ENCODE data around the gene GIT1.

The GIT1 gene

DNA sequence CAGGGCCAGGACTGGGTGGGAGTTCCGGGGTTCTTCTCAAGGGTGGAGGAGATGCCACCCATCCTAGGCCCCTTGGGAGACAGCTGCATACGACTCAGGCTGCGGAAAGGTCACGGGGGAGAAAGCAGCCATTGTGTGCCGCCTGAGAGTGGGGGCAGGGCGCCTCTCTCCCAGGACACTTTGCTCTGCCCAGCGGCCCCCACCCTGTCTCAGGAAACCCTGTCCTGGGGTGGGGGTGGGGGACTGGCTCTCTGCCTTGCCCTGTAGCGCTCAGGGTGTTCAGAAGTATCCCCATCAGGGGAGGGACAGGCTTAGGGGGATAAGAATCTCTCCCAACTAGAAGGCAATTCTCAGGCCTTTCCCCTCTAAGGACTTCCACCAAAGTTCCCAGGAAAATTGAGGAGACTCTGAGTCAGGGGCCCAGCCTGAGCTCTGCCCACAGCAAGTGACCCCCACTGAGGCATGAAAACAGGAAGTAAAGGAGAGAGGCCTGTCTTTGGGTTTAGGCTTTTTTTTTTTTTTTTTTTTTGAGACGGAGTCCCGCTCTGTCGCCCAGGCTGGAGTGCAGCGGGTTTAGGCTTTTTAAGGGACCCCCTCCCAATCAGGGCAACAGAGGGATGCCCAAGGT lies 4.9 kb downstream of the GIT1 start:
- DNase-seq, result no peak
- in situ Hi-C loops (cut with HindIII; ENCODE audit: low pct_ligation_motif_present, low pct_unique_long_range_greater_than_20kb, low sequenced_read_pairs), result no loop called here

DNA sequence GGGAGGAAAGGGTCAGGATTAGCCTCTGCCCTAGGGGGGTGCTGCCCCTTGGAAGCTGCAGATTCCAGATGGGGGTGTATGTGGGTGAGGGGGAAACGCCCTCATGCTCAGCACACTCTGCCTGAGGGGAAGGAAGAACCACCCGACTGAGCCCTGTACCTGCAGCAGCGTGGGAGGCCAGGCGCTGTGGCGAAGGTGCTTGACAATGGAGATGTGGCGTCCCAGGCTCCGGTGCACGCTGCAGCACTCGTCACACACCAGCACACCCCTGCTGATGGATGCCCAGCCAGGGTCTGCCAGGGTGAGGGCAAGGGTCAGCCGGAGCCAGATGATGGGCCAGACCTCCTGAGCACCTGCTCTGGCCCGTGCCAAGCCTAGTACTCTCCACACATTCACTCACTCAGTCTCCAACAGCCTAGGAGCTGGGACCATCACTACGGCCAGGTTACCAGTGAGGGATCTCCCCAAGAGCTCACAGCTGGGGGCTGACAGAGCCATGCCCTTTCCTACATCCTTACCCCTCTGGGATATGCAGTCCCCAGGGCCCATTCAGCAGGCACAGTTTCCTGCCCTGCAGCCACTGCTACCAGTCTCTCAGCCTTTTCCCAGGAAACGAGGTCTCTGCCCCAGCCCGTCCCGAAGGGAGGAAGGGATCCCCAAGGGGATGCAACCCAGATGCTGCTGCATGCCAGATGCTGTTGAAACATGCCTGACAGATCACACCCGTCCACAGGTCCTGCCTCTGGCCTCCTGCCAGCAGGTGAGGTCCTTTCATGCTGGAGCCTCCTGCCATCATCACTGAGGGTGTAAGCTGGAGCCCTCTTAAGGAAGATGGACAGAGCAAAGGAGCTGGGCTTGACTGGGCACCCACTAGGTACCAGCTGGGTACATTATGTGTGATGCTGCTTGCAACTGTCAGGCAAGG lies 5.9 kb downstream of the GIT1 start:
- in situ Hi-C loops (cut with HindIII; ENCODE audit: low pct_ligation_motif_present, low pct_unique_long_range_greater_than_20kb, low sequenced_read_pairs), result no loop called here
- no peak for DNase-seq

DNA sequence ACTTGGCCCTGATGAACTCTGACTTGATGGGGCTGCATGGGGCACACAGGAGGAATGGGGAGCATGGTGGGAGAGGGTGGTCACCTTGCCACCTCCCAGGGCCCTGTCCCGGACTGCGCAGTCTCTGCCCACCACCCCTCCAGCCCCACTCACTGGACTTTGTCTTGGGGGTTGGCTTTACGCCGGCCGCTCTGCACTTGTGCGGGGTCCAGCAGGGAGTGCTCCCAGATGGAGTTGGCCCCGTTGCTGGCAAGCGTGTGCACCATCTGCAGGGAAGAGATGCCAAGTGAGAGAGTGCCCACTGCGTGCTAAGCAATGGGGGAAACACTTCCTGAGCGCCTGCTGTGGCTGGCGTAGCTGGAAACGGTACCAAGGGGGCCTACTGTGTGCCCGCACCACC lies 6.7 kb downstream of the GIT1 start:
- DNase-seq, result no peak
- in situ Hi-C loops (cut with HindIII; ENCODE audit: low pct_ligation_motif_present, low pct_unique_long_range_greater_than_20kb, low sequenced_read_pairs), result no loop called here

DNA sequence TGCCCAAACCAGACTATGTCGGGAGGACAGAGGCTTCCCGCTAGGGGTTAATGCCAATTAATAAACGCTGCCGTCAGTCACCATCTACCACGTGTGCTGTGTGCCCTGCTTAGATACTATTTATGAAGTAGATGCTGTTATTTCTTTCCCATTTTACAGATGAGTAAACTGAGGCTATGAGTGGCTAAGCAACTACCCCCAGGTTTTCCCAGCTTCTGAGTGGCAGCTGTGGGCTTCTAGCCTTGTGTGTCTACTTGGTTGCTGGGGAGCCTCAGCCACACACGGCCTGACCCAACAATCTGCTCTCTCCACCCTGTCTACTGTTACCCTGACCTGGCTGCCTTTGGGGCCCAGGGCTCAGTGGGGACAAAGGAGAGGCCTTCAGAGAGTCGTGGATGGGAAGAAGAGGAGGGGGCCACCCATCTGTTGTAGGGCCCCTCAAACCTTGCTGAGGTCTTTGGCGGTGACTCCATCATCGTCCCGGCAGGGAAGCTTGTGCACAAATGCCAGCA lies 7.1 kb downstream of the GIT1 start:
- DNase-seq, result no peak
- in situ Hi-C loops (cut with HindIII; ENCODE audit: low pct_ligation_motif_present, low pct_unique_long_range_greater_than_20kb, low sequenced_read_pairs), result no loop called here

DNA sequence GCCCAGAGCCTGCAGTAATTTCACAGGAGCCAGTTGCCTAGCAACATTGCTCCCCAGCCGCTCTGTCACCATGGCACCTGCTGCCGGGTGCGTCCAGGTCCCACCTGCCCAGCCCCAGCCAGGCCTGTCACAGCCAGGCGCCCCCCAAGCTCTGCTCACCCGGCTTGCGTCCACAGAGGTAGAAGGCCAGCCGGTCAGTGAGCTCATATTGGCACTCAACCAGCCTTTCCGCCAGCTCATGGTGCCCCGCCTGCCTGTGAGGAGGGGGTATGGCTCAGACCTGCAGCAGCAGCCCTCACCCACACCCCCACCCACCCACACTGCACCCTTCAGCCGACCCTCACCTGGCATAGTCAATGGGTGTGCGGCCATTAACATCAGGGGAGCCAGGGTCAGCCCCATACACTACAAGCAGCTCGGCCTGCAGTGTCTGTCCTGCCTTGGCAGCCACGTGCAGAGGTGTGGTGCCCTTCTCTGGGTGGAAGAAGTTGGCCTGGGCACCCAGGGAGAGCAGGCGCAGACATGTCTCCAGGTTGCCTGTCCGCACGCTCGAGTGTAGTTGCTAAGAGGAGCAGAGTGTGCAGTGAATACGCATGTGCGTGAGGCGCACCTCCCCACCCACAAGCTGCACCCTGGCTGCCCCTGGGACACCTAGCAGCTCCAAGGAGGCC lies 7.7 kb downstream of the GIT1 start:
- in situ Hi-C loops (cut with HindIII; ENCODE audit: low pct_ligation_motif_present, low pct_unique_long_range_greater_than_20kb, low sequenced_read_pairs), result no loop called here
- no peak for DNase-seq

DNA sequence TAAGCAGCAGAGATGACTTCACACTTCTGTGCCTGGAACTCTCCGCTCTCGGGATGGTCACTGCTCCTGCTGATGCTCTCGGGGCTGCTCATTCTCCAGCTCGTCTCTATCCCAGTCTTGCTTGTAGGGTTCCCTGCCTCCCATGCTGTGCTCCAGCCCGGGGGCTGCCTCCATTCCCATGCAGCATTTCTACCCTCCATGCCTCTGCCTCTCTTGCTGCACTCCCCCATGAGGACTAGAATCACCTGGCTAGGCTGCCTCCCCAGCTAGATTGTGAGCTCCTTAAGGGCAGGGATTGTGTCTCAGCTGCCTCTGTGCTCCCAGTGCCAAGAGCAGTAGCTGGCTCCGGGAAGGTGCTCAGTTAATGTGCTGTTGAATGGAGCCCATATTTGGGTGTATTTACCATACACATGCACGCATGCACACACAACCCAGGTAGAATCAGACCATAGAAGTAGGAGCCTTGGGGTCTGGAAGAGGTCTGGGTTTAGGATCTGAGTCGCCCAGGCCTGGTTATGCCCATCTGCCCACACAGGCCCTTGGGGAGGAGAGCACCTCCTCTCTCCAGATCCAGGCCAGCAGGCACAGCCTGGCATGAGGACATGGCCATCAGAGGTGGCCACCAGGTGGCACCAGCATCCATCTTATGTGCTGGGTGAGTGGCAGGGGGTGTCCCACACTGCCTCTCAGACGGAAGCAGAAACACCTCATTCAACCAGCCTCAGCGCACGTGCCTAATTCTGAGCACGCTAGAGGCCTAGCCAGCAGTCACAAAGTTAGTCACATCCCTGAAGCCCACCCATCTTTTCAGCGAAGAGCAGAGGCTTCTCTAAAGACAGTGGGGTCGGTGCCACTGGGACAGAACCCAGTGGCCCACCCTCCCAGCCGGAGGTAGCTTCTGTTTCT lies 9.3 kb downstream of the GIT1 start:
- in situ Hi-C loops (cut with HindIII; ENCODE audit: low pct_ligation_motif_present, low pct_unique_long_range_greater_than_20kb, low sequenced_read_pairs), result no loop called here
- peak; percentile 84 for DNase-seq

DNA sequence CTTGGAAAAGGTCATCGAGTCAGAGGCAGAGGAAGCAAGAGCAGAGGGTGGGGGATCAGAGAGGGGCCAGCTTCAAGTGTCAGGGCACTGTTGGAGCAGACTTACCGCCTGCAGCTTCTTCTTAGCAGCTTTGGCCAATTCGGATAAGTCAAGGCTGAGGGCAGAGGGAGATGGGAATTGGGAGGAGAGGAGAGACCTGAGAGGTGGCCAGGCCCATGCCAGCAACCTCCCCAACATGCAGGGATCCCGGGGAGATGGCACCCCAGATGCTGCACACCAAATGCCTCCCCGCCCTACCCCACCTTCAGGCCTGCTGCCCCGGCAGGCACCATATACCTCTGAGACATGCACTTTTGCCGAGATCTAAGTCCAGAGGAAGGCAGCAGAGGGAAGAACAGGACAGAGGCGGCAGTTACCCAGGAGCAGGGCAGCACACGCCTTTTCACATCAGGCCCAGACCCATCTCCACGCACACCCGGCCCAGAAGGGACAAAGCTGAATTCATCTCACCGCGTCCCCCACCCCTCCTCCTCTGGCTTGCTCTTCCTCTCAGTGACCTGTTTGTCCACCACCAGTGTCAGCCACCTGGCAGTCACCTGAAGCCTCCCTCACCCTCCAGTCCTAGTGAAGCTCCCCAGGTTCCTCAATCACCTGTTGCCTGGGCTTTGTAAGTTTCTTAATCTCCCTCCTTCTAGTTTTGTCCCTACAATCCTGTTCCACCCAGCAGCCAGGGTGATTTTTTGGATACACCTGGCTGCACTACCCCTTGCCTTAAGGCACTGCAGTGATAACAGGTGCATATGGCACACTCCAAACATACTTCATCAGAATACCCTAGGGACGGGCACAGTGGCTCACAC lies 10.6 kb downstream of the GIT1 start:
- DNase-seq, result no peak
- in situ Hi-C loops (cut with HindIII; ENCODE audit: low pct_ligation_motif_present, low pct_unique_long_range_greater_than_20kb, low sequenced_read_pairs), result no loop called here

DNA sequence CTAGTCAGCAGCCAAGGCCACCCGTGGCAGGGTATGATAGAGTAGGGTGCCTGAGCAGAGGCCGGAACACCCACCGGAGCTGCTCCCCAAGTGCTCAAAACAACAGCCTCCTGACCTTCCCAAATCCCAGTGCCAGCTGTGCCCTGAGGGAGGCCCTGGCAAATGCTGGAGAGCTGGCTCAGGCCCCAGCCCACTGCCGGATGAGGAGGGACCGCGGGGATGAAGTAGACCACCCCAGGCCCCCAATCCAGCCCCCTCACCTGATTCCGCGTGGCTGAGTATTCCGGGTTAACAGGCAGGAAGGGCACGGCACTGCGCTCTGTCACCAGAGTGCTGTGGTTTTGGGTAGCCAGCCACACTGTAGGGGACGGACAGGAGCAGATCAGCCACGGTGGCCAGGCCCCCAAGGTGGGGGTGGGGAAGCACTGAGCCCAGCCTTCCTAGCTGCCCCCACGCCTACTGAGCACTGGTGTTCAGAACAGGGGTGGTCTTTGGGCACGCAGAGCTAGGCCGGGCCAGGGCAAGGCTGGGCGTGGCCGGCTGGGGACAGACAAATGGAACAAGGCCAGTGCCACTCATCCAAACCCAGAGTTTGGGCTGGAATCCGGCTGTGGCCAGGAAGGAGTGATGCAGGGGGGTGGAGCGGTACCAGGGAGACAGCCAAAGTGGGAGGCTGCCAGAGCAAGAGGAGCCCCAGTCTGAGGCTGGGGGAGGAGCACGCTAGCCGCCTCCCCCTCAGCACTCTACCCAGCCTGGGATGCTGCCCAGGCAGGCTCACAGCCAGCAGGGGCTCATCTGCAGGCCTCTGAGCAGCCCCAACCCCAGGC lies 11.8 kb downstream of the GIT1 start:
- in situ Hi-C loops (cut with HindIII; ENCODE audit: low pct_ligation_motif_present, low pct_unique_long_range_greater_than_20kb, low sequenced_read_pairs), result no loop called here

DNA sequence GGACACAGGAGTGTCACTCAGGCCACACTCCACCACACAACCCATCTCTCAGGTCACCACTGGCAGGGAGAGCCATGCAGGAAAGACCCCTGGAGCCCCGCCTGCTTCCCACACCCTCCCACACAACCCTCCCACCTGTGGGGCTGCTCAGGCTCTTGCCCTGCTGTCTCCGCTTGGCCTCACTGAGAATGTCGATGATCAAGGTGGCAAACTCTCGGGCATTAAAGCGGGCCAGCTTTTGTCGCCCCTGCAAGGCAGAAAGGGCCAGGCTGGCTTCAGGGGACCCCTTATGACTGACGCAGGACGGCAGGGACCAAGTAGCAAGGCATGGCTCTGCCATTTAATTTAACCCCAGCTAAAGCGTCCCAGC lies 12.5 kb downstream of the GIT1 start:
- in situ Hi-C loops (cut with HindIII; ENCODE audit: low pct_ligation_motif_present, low pct_unique_long_range_greater_than_20kb, low sequenced_read_pairs), result no loop called here
- no peak for DNase-seq

More for the DNA sequence above, 11.8 kb downstream of the GIT1 start:
- DNase-seq, result no peak

DNA sequence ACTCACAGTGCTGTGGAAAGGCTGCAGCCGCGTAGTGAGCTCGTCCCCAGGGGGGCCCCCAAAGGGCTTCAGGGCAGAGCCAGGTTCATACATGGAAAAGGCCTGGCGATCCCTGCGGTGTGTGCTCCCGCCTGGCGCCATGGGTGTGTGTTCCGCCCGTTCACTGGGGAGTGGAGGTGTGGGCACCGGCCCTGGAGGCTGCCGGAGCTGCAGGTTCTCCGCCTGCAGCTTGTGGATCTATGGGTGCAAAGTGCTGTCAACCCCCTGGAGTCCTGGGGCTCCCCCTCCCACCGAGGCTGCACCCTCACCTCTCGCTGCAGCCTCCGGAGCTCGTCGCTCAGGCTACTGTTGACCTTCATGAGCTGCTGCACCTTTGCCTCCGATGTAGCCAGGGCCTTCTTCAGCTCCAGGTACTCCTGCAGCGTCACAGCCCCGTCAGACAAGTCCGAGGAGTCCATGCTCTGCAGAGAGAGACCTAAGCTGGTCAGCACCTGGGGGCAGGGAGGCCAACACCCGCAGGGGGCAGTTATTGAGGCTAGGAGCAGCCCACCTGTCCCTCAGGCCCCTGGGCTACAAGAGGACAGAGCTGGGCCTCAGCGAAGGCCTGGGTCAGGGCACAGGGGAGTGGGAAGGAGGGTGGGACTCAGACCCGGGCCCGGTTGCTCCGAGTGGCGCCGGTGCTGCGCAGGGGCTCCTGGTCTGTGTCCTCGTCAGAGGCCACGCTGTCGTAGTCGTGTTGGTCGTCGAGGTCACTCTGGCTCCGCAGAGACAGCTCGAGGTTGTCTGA lies 13.0 kb downstream of the GIT1 start:
- in situ Hi-C loops (cut with HindIII; ENCODE audit: low pct_ligation_motif_present, low pct_unique_long_range_greater_than_20kb, low sequenced_read_pairs), result no loop called here
- no peak for DNase-seq

DNA sequence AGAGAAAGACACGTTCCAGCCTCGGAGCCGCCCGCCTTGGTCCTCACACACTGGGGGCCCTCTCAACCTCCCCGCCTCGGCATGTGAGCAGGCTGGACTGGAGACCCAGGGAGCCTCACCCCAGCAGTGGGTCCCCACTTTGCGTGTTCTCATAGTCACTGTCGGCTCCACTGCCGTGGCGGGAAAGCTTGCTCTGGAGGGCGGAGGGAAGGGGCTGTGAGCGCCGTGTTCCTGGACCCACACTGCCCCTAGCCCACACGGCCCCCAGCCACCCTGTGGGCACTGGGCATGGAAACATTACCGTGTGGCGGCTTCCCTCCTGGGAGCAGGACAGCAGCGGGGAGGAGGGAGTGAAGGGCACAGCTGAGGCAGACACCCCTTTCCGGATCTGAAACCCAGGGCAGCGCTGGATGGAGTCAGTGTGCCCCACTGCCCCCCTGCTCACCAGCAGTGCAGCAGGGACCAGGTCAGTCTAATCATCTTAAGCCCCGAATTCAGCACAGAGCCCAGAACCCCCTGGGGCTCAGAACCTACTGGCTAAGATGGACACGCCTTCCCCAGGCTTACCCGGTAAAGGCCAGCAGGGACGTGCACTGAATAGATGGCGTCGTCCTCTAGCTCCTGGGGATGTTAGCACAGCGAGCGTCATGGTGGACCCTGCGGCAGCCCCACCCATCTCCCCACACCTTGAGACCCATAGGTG lies 13.8 kb downstream of the GIT1 start:
- in situ Hi-C loops (cut with HindIII; ENCODE audit: low pct_ligation_motif_present, low pct_unique_long_range_greater_than_20kb, low sequenced_read_pairs), result no loop called here
- DNase-seq, result no peak

DNA sequence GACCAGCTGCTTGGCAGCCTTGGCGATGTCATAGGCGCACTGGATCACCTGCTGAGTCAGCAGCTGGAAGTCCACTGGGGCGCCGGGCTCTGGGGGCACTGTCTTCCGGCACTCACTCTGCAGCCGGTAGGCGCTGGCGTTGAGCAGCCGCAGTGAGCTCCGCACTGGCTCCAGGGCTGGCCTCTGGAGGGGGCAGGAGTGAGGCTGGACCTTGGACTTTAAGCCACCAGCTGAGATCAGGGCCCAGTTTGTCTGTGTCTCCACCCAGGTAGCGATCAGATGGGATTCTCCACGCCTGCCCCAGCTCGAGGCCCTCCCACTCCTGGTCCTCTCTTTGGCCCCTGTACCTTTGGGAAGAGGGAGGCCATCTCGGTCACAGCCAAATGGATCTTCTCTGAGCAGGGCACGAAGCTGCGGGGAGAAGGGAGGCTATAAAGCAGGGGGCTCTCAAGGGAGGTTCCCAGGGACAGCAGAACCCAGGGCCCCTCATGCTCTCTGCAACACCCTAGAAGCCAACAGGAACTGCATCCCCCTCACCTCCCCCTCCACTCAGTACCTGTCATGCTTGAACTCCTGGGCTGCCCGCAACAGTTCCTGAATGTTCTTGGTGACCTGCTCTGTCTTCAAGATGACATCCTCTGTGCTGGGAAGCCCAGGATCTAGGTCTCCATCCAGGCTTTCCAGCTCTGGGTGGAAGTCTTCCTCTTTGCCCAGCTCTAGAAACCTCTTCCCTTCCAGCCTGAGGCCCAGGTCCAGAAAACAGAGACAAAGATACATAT lies 14.5 kb downstream of the GIT1 start:
- no peak for DNase-seq
- in situ Hi-C loops (cut with HindIII; ENCODE audit: low pct_ligation_motif_present, low pct_unique_long_range_greater_than_20kb, low sequenced_read_pairs), result no loop called here

DNA sequence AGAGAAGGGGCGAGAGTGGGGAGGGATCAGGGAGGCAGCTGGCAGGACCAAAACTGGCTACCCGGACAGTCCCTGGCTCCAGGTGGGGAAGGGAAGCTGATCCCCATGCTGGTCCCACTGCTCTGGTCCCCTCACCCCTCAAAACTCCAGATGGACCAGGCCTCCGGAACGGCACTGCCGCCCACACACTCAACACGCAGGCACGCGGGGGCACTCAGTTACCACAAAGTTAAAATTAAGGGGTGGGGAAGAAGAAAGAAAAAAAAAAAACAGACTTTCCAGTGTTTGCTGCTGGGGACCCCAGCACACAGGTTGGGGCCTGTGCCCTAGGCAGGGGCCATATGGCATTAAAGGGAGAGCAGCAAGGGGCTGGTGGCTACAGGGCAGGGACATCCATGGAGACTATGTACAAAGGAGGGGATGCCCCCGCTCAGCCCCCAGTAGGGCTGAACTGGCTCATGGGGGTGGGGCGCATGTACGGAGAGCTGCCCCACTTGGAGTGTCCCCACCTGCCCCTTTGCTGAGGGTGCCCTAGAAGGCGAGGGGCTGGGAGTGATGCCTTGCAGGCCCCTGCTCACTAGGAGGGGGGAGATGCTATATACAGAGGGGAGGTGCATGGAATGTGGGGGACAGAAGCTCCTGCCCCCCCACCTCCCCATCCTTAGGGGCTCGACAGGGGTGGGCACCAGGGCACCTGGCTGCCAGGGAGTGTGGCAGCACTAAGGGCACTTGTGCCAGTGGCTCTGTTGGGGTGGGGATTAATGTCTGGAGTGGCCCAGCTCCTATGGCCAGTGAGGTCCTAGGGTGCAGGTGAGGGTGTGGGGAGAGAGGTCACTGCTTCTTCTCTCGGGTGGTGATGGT lies 15.3 kb downstream of the GIT1 start:
- DNase-seq, result no peak
- in situ Hi-C loops (cut with HindIII; ENCODE audit: low pct_ligation_motif_present, low pct_unique_long_range_greater_than_20kb, low sequenced_read_pairs), result no loop called here

DNA sequence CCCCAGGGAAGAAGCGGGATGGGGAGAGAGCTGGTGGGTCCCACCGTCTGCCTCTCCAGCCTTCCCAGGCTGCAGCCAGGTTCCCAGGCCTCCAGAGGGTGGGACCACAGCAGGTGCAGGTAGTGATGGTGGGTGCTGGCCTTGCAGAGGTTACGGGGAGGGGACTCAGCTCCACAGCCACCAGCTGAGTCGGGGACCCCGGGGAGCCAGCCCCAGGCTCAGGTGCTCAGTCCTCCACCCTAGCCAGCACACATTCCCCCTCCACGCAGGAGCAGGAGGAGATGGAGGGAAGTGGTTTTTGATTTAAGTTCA lies 15.9 kb downstream of the GIT1 start:
- in situ Hi-C loops (cut with HindIII; ENCODE audit: low pct_ligation_motif_present, low pct_unique_long_range_greater_than_20kb, low sequenced_read_pairs), result no loop called here
- no peak for DNase-seq
